ENCODE measurements around the gene ACAA1. TPM values are rescaled to one million over a fixed set of nuclear protein-coding genes. Genes with fewer than 3 reads are reported as not detected.

The ACAA1 gene
- total and polyA plus RNA-seq, 2 donors (not counting 1 experiment from before 2014, with no cell fraction given): 98.4 to 143 TPM

DNA sequence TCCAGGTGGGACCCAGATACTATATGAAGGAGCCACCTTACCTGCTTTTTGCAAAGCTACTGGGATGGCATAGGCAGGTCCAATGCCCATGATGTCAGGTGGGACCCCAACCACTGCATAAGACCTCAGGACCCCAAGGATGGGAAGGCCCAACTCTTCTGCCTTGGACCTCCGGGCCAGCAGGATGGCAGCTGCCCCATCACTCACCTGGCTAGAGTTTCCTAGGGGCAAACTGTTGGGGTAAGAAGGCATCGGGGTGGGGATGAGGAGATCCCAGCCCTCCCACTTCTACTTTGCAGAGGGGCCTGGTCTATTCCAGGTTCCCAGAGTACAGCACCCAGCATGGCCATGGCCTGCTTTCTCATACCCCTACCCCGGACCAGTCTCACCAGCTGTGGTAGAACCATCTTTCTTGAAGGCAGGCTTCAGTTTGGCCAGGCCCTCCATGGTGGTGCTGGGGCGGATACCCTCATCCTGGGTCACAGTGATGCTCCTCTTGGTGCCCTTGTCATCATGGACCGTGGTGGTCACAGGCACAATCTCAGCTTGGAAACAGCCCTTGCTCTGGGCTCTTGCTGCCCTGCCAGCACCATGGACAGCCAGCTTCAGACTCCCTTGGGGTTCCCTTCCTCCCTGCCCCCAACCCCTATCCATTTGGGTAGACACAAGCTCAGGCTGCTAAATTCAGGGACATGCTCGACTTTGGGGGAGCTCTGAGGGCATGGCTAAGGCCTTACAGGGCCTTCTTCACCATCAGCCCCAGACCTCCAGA lies 10.6 kb downstream of the ACAA1 start:
- Histone ChIP-seq H3K36me3 (replicated peaks in 1 of 2; ENCODE audit: control extremely low read depth in 1 of 2, control insufficient read depth in 1 of 2, extremely low read depth in 1 of 2, insufficient read depth in 2 of 2, low read length in 1 of 2) (peaks cover 7 to 85% of the 10 kb centered on the region in 2 experiments), H3K27me3 (replicated peaks in 1 of 4; ENCODE audit: control extremely low read depth in 1 of 4, control insufficient read depth in 3 of 4, insufficient read depth in 4 of 4, low read length in 3 of 4) (no peaks in the 10 kb centered on the region), H3K27ac (ENCODE audit: low read length in 2 of 2) (no peak overlapping the region), H4K20me1 (ENCODE audit: control insufficient read depth, insufficient read depth, low read length, poor library complexity, severe bottlenecking) (peaks cover 26% of the 10 kb centered on the region), H2AFZ (ENCODE audit: insufficient read depth, low read depth, low read length, poor library complexity, severe bottlenecking) (no peak overlapping the region), H3K9me3 (ENCODE audit: control extremely low read depth in 1 of 3, control insufficient read depth in 2 of 3, insufficient read depth in 1 of 3, low read length in 2 of 3) (no peaks in the 10 kb centered on the region), H3K4me3 (ENCODE audit: control extremely low read depth in 1 of 5, extremely low read depth in 1 of 5, insufficient read depth in 1 of 5, low read depth in 2 of 5, low read length in 4 of 5) (no peak overlapping the region), H3K79me2 (ENCODE audit: control insufficient read depth, insufficient read depth, low read length) (peaks cover 11% of the 10 kb centered on the region), H3K9ac (ENCODE audit: low read length) (no peak overlapping the region), H3K4me2 (replicated peaks; ENCODE audit: low read depth, low read length, poor library complexity, severe bottlenecking) (no peak overlapping the region), H3K4me1 (ENCODE audit: control insufficient read depth in 2 of 2, insufficient read depth in 2 of 2, low read length in 2 of 2) (peaks cover 0 to 6% of the 10 kb centered on the region in 2 donors)
- TF ChIP-seq, protein P1, sequence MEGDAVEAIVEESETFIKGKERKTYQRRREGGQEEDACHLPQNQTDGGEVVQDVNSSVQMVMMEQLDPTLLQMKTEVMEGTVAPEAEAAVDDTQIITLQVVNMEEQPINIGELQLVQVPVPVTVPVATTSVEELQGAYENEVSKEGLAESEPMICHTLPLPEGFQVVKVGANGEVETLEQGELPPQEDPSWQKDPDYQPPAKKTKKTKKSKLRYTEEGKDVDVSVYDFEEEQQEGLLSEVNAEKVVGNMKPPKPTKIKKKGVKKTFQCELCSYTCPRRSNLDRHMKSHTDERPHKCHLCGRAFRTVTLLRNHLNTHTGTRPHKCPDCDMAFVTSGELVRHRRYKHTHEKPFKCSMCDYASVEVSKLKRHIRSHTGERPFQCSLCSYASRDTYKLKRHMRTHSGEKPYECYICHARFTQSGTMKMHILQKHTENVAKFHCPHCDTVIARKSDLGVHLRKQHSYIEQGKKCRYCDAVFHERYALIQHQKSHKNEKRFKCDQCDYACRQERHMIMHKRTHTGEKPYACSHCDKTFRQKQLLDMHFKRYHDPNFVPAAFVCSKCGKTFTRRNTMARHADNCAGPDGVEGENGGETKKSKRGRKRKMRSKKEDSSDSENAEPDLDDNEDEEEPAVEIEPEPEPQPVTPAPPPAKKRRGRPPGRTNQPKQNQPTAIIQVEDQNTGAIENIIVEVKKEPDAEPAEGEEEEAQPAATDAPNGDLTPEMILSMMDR (IDR thresholded peaks at IDR 0.05): no peak
- no peak for TF ChIP-seq EZH2 (IDR thresholded peaks at IDR 0.05; ENCODE audit: borderline replicate concordance, insufficient read depth, low read depth, low read length, poor library complexity, severe bottlenecking)
- DNase-seq (no peak), ATAC-seq (ENCODE audit: low read depth) (no peak)
- ChIA-PET POLR2A (no interaction called here), CTCF (no interaction called here)
- Mint-ChIP-seq H3K27ac (no peak overlapping the region), H3K27me3 (no peaks in the 10 kb centered on the region), H3K4me1 (peaks cover 4% of the 10 kb centered on the region), H3K9me3 (ENCODE audit: insufficient read depth) (no peaks in the 10 kb centered on the region), H3K4me3 (no peak overlapping the region)
- WGBS (ENCODE audit: insufficient coverage): 100% methylated on average over 4 of the region's 6 CpGs
- intact Hi-C loops (cut with micrococcal nuclease): no loop called here

DNA sequence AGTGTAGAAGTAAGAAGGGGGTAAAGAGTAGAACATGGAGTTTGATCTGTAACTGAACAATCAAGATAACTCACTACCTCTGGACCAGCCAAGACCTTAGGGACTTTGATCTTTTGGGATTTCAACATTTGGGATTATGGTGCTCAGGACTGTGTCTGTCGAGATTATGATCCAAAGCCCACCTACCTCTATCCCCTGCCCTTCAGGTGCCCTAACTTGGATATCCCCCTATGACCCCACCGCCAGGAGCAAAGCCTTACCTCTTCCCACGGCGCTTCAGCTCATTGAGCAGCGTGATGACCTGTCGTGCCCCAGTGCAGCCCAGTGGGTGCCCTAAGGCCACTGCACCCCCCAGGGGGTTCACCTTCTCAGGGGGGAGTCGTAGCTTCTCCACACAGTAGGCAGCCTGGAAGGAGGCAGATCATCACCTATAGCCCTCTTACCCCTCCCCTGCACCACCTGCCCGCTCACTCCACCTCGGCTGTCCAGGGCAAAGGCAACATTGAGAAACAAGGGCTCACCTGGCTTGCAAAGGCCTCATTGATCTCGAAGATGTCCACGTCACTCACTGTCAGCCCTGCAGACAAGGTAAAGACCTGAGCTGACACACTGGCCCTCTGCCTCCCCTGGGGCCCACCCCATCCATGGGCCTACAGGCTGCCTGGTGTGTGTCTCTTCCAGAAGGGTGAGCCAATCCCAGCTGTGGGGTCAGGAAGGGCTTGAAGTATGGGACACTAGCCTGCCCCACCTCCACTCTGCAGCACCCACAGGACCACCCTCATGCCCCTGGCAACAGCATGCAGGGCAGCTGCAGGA lies 11.4 kb downstream of the ACAA1 start:
- H3K9ac ChIP-seq (ENCODE audit: low read length): no peak overlapping the region
- H3K36me3 ChIP-seq (replicated peaks in 1 of 2; ENCODE audit: control extremely low read depth in 1 of 2, control insufficient read depth in 1 of 2, extremely low read depth in 1 of 2, insufficient read depth in 2 of 2, low read length in 1 of 2): peaks cover 7 to 83% of the 10 kb centered on the region in 2 experiments
- H3K27ac Mint-ChIP-seq: no peak overlapping the region
- H2AFZ ChIP-seq (ENCODE audit: insufficient read depth, low read depth, low read length, poor library complexity, severe bottlenecking): no peak overlapping the region
- WGBS (ENCODE audit: insufficient coverage): 94% methylated on average over 9 of the region's 11 CpGs
- H3K4me3 Mint-ChIP-seq: no peak overlapping the region
- intact Hi-C loops (cut with micrococcal nuclease): no loop called here
- H3K79me2 ChIP-seq (ENCODE audit: control insufficient read depth, insufficient read depth, low read length): peaks cover 7% of the 10 kb centered on the region
- ATAC-seq (ENCODE audit: low read depth) (no peak), DNase-seq (no peak)
- peaks cover 2% of the 10 kb centered on the region for H3K4me1 Mint-ChIP-seq
- no peaks in the 10 kb centered on the region for H3K27me3 ChIP-seq (replicated peaks in 1 of 4; ENCODE audit: control extremely low read depth in 1 of 4, control insufficient read depth in 3 of 4, insufficient read depth in 4 of 4, low read length in 3 of 4)
- H3K4me3 ChIP-seq (ENCODE audit: control extremely low read depth in 1 of 5, extremely low read depth in 1 of 5, insufficient read depth in 1 of 5, low read depth in 2 of 5, low read length in 4 of 5): no peak overlapping the region
- no peaks in the 10 kb centered on the region for H3K27me3 Mint-ChIP-seq
- no peaks in the 10 kb centered on the region for H3K4me1 ChIP-seq (ENCODE audit: control insufficient read depth in 2 of 2, insufficient read depth in 2 of 2, low read length in 2 of 2)
- H3K27ac ChIP-seq (ENCODE audit: low read length in 2 of 2): no peak overlapping the region
- no peak overlapping the region for H3K4me2 ChIP-seq (replicated peaks; ENCODE audit: low read depth, low read length, poor library complexity, severe bottlenecking)
- CTCF ChIA-PET: no interaction called here
- no peaks in the 10 kb centered on the region for H3K9me3 Mint-ChIP-seq (ENCODE audit: insufficient read depth)
- H3K9me3 ChIP-seq (ENCODE audit: control extremely low read depth in 1 of 3, control insufficient read depth in 2 of 3, insufficient read depth in 1 of 3, low read length in 2 of 3): no peaks in the 10 kb centered on the region
- POLR2A ChIA-PET: no interaction called here
- H4K20me1 ChIP-seq (ENCODE audit: control insufficient read depth, insufficient read depth, low read length, poor library complexity, severe bottlenecking): peaks cover 23% of the 10 kb centered on the region
- TF ChIP-seq, protein P1 (IDR thresholded peaks at IDR 0.05): no peak
- no peak for TF ChIP-seq EZH2 (IDR thresholded peaks at IDR 0.05; ENCODE audit: borderline replicate concordance, insufficient read depth, low read depth, low read length, poor library complexity, severe bottlenecking)

Data from B cell (primary cell).